Progenitor cell of endocrine pancreas (in vitro differentiated cells): Measurements from ENCODE around the gene FCRLA. TPM values are rescaled to one million over a fixed set of nuclear protein-coding genes. Genes with fewer than 3 reads are reported as not detected.
"Not testable (repeated sequence)": the region's sequence is repeated elsewhere in the genome, so short reads cannot be mapped to it uniquely, and the experiment has no call there.

ENCODE experiments used
- DNase-seq: peaks from one replicate; pipeline ENCODE4 v3.0.0; 2021; ENCODE audit warnings: low spot score; ENCODE audit not compliant: unreplicated experiment
- H3K27ac Mint-ChIP-seq: 2 replicates; pipeline ENCODE4 v1.8.0; 2021; ENCODE audit warnings: mild to moderate bottlenecking, moderate library complexity, mixed read lengths
- H3K27me3 Mint-ChIP-seq: 2 replicates; pipeline ENCODE4 v1.8.0; 2021; ENCODE audit warnings: mixed read lengths
- H3K36me3 Mint-ChIP-seq: 2 replicates; pipeline ENCODE4 v1.8.0; 2022; ENCODE audit warnings: mixed read lengths; ENCODE audit not compliant: insufficient read depth
- H3K4me1 Mint-ChIP-seq: 2 replicates; pipeline ENCODE4 v1.8.0; 2021; ENCODE audit warnings: low read depth, mixed read lengths
- H3K4me3 Mint-ChIP-seq: 2 replicates; pipeline ENCODE4 v1.8.0; 2021; ENCODE audit warnings: low read depth, mild to moderate bottlenecking, moderate library complexity, mixed read lengths
- H3K9me3 Mint-ChIP-seq: 2 replicates; pipeline ENCODE4 v1.8.0; 2021; ENCODE audit warnings: low read depth, mixed read lengths
- total RNA-seq: library from RNA; stranded (reverse); gene quantifications from 2 replicates; pipeline ENCODE4 v1.2.1, GENCODE V29; 2021
- TF ChIP-seq, protein P1 (sequence below): fragments of 200-600 bp; sonication (generic); IDR thresholded peaks from one replicate; pipeline ENCODE4 v1.5.0; 2021; ENCODE audit warnings: antibody characterized with exemption, mild to moderate bottlenecking; ENCODE audit not compliant: unreplicated experiment

The FCRLA gene
- total RNA-seq, 1 donor from 2014 or later = not detected

DNA sequence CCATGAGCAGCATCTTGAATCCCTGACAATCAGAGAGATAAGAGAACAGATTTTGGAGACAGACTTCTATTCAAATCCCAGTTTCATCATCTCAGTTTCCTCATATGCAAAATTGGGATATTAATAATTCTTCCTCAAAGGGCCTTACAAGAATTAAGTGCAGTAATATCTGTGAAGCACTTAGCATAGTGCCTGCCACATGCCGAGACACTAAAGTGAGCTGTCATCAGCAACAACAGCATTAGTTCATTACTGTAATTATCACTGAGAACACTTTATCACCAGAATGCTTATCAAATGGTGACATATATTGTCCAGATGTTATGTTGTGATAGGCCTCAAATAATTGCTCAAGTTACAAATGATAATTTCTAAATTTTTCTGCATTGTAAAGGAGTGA, 13.4 kb downstream of the FCRLA start:
- Mint-ChIP-seq H3K9me3 (no peaks in the 10 kb centered on the region), H3K4me3 (no peak overlapping the region), H3K27ac (no peak overlapping the region), H3K4me1 (peaks cover 4% of the 10 kb centered on the region), H3K36me3 (no peaks in the 10 kb centered on the region), H3K27me3 (peaks cover 44% of the 10 kb centered on the region)
- no peak for DNase-seq
- TF ChIP-seq, protein P1, sequence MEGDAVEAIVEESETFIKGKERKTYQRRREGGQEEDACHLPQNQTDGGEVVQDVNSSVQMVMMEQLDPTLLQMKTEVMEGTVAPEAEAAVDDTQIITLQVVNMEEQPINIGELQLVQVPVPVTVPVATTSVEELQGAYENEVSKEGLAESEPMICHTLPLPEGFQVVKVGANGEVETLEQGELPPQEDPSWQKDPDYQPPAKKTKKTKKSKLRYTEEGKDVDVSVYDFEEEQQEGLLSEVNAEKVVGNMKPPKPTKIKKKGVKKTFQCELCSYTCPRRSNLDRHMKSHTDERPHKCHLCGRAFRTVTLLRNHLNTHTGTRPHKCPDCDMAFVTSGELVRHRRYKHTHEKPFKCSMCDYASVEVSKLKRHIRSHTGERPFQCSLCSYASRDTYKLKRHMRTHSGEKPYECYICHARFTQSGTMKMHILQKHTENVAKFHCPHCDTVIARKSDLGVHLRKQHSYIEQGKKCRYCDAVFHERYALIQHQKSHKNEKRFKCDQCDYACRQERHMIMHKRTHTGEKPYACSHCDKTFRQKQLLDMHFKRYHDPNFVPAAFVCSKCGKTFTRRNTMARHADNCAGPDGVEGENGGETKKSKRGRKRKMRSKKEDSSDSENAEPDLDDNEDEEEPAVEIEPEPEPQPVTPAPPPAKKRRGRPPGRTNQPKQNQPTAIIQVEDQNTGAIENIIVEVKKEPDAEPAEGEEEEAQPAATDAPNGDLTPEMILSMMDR = no peak

DNA sequence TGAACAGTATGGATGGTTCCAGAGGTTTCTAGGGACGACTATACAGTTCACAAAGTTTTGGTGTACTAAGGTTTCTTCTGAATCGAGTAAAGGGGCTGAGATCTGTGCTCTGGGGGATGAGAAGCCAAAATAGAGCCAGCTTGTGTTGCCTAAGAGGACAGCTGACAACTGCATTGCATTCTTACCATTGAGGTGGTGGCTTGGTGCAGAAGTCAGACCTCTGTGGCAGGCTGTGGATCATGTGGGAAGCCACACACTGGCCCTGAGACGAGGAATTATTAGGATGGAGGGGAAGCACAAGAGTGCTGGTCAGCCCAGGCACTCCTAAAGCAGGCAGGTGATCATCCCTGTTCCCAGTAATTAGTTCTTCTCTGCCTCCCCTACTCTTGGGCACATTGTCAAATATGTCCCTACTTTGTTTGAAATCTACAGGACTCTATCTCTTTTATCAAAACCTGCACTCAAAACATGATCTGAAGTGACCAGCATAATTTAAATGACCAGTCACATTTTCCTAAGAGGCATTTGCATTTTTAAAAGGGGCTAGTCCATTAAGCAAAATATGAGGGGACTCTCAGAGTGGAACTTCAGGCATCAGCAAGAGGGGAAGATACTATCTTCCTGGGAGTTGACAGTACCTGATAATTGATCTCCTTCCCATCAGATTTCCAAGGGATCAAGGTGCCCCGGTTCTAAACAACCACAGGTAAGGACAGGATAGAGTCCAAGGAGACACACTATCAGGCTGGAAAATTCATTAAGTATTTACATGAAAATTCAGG, 14.1 kb downstream of the FCRLA start, which contains the start of gene FCRLB:
Gene FCRLB, plus strand, starts transcription at position 589 of the 782 bp plus-strand sequence. CDS start 1,129 bp downstream, outside the sequence.
- H3K9me3 Mint-ChIP-seq = no peaks in the 10 kb centered on the region
- no peak within 1 kb of the TSS for H3K4me3 Mint-ChIP-seq
- peaks cover 45% of the 10 kb centered on the region for H3K27me3 Mint-ChIP-seq
- peaks cover 8% of the 10 kb centered on the region for H3K4me1 Mint-ChIP-seq
- no peaks in the 10 kb centered on the region for H3K36me3 Mint-ChIP-seq
- TF ChIP-seq, protein P1 = no peak
- no peak within 1 kb of the TSS for H3K27ac Mint-ChIP-seq
- DNase-seq = no peak

DNA sequence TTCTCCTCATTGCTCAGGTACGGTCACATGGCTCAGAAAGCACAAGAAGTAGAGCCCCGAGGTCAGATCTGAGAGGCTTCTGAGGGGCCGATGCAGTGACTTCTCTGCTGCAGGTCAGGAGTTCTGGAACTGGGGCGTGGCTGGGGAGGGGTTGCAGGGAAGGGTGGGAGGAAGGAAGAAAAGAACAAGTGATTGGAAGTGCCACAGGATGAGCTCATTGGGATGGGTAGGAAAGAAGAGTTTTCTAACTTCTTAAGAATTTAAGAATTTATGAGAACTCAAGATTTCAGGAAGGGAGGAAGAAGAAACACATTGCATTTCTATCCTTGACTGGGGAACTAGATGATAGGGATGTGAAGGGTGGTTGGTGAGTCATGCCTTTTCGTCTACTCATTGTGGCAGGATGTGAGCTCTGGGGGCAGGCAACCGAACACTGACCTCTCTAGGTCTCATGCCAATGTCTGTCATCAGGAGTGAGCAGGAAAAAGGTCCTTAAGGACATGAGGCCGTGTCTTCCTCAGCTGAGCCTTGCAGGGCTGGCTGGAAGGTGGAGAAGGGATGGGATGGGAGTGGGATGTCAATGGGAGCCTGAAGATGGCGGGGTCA, 14.8 kb downstream of the FCRLA start:
- H3K9me3 Mint-ChIP-seq = no peaks in the 10 kb centered on the region
- H3K4me3 Mint-ChIP-seq = no peak overlapping the region
- H3K27me3 Mint-ChIP-seq = peaks cover 45% of the 10 kb centered on the region
- DNase-seq = no peak
- no peak overlapping the region for H3K27ac Mint-ChIP-seq
- TF ChIP-seq, protein P1 = no peak
- H3K36me3 Mint-ChIP-seq = no peaks in the 10 kb centered on the region
- peaks cover 8% of the 10 kb centered on the region for H3K4me1 Mint-ChIP-seq

DNA sequence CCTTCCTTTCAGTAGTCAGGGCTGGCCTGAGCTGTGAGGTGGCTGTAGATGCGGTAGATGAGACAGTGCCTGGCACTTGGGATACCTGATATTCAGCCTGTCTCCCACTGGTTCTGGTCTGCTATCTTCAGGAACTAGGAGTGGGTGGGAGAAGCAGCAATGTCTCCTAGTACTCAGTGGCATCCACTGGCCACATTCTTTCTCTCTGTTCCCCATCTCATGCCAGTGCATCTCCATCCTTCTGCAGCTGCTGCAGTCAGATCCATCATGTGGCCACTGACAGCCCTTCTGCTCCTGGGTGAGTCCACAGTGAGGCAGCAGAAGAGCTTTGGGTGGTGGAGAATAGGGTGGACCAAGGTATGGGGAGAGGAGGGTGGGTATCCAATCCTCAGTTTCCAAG, 15.4 kb downstream of the FCRLA start:
- Mint-ChIP-seq H3K9me3 (no peaks in the 10 kb centered on the region), H3K27me3 (peaks cover 42% of the 10 kb centered on the region), H3K36me3 (no peaks in the 10 kb centered on the region), H3K4me3 (no peak overlapping the region), H3K27ac (no peak overlapping the region), H3K4me1 (peaks cover 8% of the 10 kb centered on the region)
- DNase-seq = no peak
- TF ChIP-seq, protein P1 = no peak

DNA sequence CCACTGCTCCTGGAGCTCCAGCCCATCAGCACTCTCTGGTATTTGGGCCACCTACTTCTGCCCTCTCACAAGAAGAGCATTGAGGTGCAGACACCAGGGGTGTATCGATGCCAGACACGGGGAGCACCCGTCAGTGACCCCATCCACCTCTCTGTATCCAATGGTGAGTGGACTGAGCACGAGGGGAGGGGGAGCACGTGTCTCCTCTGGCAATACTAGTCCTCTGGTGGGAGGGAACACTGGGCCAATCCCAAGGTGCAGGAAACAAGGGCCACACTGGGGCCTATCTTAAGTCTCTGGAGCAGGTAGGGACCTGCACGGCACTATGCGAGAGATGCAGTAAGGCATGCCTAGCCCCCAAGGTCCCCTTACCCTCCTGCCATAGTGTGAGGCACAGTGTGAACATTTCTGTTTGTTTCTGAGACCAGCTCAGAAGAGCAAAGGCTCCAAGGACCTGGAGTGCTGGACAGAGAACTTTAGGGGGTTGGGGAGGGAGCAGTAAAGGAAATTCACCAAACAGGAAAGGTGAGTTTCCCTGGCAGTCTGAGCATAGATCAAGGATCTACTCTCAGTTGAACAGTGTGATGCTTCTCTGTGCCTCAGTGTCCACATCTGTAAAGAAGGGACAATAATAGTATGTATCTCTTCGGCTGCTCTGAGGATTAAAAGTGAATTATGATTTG, 16.6 kb downstream of the FCRLA start:
- DNase-seq = no peak
- peaks cover 41% of the 10 kb centered on the region for H3K27me3 Mint-ChIP-seq

DNA sequence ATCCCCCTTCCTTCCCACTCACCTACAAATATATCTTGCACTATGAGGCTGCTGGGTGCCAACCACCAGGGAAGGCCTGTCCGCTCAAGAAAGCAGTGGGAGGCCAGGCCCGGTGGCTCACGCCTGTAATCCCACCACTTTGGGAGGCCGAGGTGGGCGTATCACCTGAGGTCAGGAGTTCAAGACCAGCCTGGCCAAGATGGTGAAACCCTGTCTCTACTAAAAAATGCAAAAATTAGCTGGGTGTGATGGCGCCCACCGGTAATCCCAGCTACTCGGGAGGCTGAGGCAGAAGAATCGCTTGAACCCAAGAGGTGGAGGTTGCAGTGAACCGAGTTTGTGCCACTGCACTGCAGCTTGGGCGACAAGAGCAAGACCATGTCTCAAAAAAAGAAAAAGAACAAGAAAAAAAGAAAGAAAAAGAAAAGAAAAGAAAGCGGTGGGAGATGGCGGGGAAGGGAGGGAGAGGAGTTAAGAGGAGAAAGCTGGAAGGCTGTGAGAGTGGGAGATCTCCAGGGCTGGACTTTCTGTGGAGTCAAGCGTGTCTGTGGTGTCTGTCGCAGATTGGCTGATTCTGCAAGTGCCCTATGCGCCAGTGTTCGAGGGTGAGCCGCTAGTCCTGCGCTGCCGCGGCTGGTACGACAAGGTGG, 18.4 kb downstream of the FCRLA start:
- not testable (repeated sequence) for DNase-seq, H3K9me3 Mint-ChIP-seq, H3K4me1 Mint-ChIP-seq, H3K36me3 Mint-ChIP-seq
- H3K27me3 Mint-ChIP-seq = peaks cover 47% of the 10 kb centered on the region
- H3K27ac Mint-ChIP-seq = peak overlapping the region; percentile 51
- H3K4me3 Mint-ChIP-seq = peak overlapping the region; percentile 78

More for the DNA sequence above, 16.6 kb downstream of the FCRLA start:
- TF ChIP-seq, protein P1 = no peak
- H3K36me3 Mint-ChIP-seq = no peaks in the 10 kb centered on the region
- peaks cover 9% of the 10 kb centered on the region for H3K4me1 Mint-ChIP-seq
- no peak overlapping the region for H3K27ac Mint-ChIP-seq
- H3K9me3 Mint-ChIP-seq = no peaks in the 10 kb centered on the region
- H3K4me3 Mint-ChIP-seq = no peak overlapping the region
